Activated CD8-positive, alpha-beta memory T cell treated with anti-CD3 and anti-CD28 coated beads for 48 hours (primary cell): ENCODE measurements around the gene CEP152.

Experiments
- DNase-seq, 3 experiments: peaks; one replicate each; pipeline ENCODE4 v3.0.0-alpha.2; 2020; ENCODE audit warnings: low read depth in 2 of 3, low spot score in 2 of 3

CEP152 gene

GRCh38 chr15:48705381-48705780 is 105.5 kb downstream of the CEP152 start:
- DNase-seq, result no peak

GRCh38 chr15:48703544-48703943 is 107.3 kb downstream of the CEP152 start:
- DNase-seq, result no peak

- no peak for DNase-seq
These were observed 108.2 kb downstream of the CEP152 start for GRCh38 chr15:48702569-48703236.

- DNase-seq, result no peak
These were observed 114.1 kb downstream of the CEP152 start for GRCh38 chr15:48696627-48697312.

- DNase-seq, result no peak
These were observed 114.9 kb downstream of the CEP152 start for GRCh38 chr15:48695827-48696573.

GRCh38 chr15:48695088-48695826 is 115.6 kb downstream of the CEP152 start:
- no peak for DNase-seq

- DNase-seq, result no peak
These were observed 117.4 kb downstream of the CEP152 start for GRCh38 chr15:48693484-48693883.

- no peak for DNase-seq
These were observed 122.4 kb downstream of the CEP152 start for GRCh38 chr15:48688493-48688892.
